Endothelial cell of umbilical vein (primary cell): Measurements from ENCODE around the gene OXNAD1. TPM values are rescaled to one million over a fixed set of nuclear protein-coding genes. Genes with fewer than 3 reads are reported as not detected.

Source experiments
- BruUV-seq: library from RNA; stranded (reverse); fragments of 400-500 nt; replicated peaks from 2 replicates; lab custom pipeline; 2021; lab: Mats Ljungman, UMichigan
- CTCF ChIA-PET: fragments of 300-600, 350-600 bp; sonication (Branson Sonifier 250); formaldehyde crosslinking; loops from one replicate; lab custom pipeline; 2021; ENCODE audit warnings: antibody characterized with exemption, inconsistent platforms; lab: Charles Lee
- POLR2A ChIA-PET: fragments of 300-600, 350-600 bp; sonication (Branson Sonifier 250); formaldehyde crosslinking; loops from one replicate; lab custom pipeline; 2021; ENCODE audit warnings: antibody characterized with exemption, inconsistent platforms; lab: Charles Lee
- DNase-seq: peaks from one replicate; pipeline ENCODE4 v3.0.0-alpha.2; 2011; ENCODE audit warnings: low read depth, low spot score
- FAIRE-seq: peaks from 2 replicates; lab custom pipeline; 2011; peaks lifted over from hg19 to GRCh38; lab: Jason Lieb, UNC
- H2AFZ ChIP-seq: 2 replicates; pipeline ENCODE4 v1.6.0; 2012; ENCODE audit warnings: low read depth, low read length, control low read depth, inconsistent platforms
- H3K27ac ChIP-seq: 2 replicates; pipeline ENCODE4 v1.5.1; 2011; ENCODE audit warnings: low read depth, mild to moderate bottlenecking, control low read depth, low read length, moderate library complexity; ENCODE audit not compliant: insufficient read depth
- H3K27me3 ChIP-seq, 2 experiments: 2 replicates each; pipeline versions ENCODE4 v1.6.0 to v1.6.1; 2011; ENCODE audit warnings: low read length in 2 of 2, mixed read lengths in 1 of 2; ENCODE audit not compliant: control insufficient read depth in 2 of 2, insufficient read depth in 2 of 2
- H3K36me3 ChIP-seq, 2 experiments: 2 replicates in 1 of 2; 3 replicates in 1 of 2; pipeline ENCODE4 v1.5.1; 2011; ENCODE audit warnings: low read length in 2 of 2, mild to moderate bottlenecking in 1 of 2, moderate library complexity in 1 of 2; ENCODE audit not compliant: control insufficient read depth in 2 of 2, insufficient read depth in 2 of 2; ENCODE audit errors: extremely low read depth in 1 of 2
- H3K4me1 ChIP-seq: 3 replicates; pipeline ENCODE4 v1.5.1; 2011; ENCODE audit warnings: mild to moderate bottlenecking, low read length; ENCODE audit not compliant: control insufficient read depth, insufficient read depth; ENCODE audit errors: extremely low read depth
- H3K4me2 ChIP-seq: 2 replicates; pipeline ENCODE4 v1.6.1; 2011; ENCODE audit warnings: low read length, control low read depth, mixed read lengths; ENCODE audit not compliant: insufficient read depth
- H3K4me3 ChIP-seq, 3 experiments: fragments of 200-600 bp in 1 of 3; sonication (generic), shearing (Covaris generic) in 1 of 3; replicated peaks in 1 of 3; 2 replicates each; pipeline ENCODE4 v1.5.1; 2011 to 2016; ENCODE audit warnings: control low read depth in 3 of 3, low read length in 3 of 3, mild to moderate bottlenecking in 2 of 3, inconsistent platforms in 1 of 3, low read depth in 1 of 3, moderate library complexity in 1 of 3; ENCODE audit not compliant: insufficient read depth in 1 of 3
- H3K79me2 ChIP-seq: 2 replicates; pipeline ENCODE4 v1.6.0; 2012; ENCODE audit warnings: low read length, inconsistent platforms; ENCODE audit not compliant: control insufficient read depth, insufficient read depth
- H3K9ac ChIP-seq: replicated peaks from 2 replicates; pipeline ENCODE3; 2011; ENCODE audit warnings: low read length, control low read depth; ENCODE audit not compliant: insufficient read depth; ENCODE audit errors: extremely low read depth
- H3K9me1 ChIP-seq: replicated peaks from 3 replicates; pipeline ENCODE4 v1.6.0; 2011; ENCODE audit warnings: mild to moderate bottlenecking, low read length; ENCODE audit not compliant: control insufficient read depth, insufficient read depth; ENCODE audit errors: extremely low read depth
- H3K9me3 ChIP-seq: replicated peaks from 2 replicates; pipeline ENCODE4 v1.5.1; 2012; ENCODE audit warnings: low read length, inconsistent platforms; ENCODE audit not compliant: control insufficient read depth, insufficient read depth
- H4K20me1 ChIP-seq: replicated peaks from 2 replicates; pipeline ENCODE3; 2011; ENCODE audit warnings: mild to moderate bottlenecking, low read length; ENCODE audit not compliant: control insufficient read depth, insufficient read depth; ENCODE audit errors: extremely low read depth
- EZH2 ChIP-seq: IDR thresholded peaks from 2 replicates; pipeline ENCODE4 v1.6.1; 2012; ENCODE audit warnings: borderline replicate concordance, low read depth, mild to moderate bottlenecking, moderate library complexity, low read length, inconsistent platforms; ENCODE audit not compliant: severe bottlenecking
- FOS ChIP-seq: IDR thresholded peaks from 2 replicates; pipeline ENCODE4 v1.6.1; 2011; ENCODE audit warnings: mild to moderate bottlenecking, low read length, moderate library complexity, borderline replicate concordance; ENCODE audit not compliant: insufficient read depth
- GATA2 ChIP-seq: IDR thresholded peaks from 2 replicates; pipeline ENCODE4 v1.7.0; 2011; ENCODE audit warnings: low read depth, mild to moderate bottlenecking, moderate library complexity, mixed read lengths, low read length; ENCODE audit not compliant: insufficient read length, insufficient read depth
- JUN ChIP-seq: IDR thresholded peaks from 2 replicates; pipeline ENCODE4 v1.6.1; 2011; ENCODE audit warnings: borderline replicate concordance, low read depth; ENCODE audit not compliant: insufficient read length, insufficient read depth
- MAX ChIP-seq: IDR thresholded peaks from 2 replicates; pipeline ENCODE4 v1.6.1; 2011; ENCODE audit not compliant: insufficient read depth, insufficient read length
- MYC ChIP-seq: IDR thresholded peaks from one replicate; pipeline ENCODE4 v1.6.1; 2011; ENCODE audit warnings: mild to moderate bottlenecking, low read depth, low read length
- POLR2A ChIP-seq: IDR thresholded peaks from 2 replicates; pipeline ENCODE4 v1.6.1; 2012; ENCODE audit warnings: low read depth, mild to moderate bottlenecking, control low read depth, low read length
- POLR2AphosphoS5 ChIP-seq: IDR thresholded peaks from 2 replicates; pipeline ENCODE4 v1.6.1; 2012; ENCODE audit warnings: low read depth, mild to moderate bottlenecking, control low read depth, low read length, moderate library complexity; ENCODE audit not compliant: insufficient read depth
- dilution Hi-C: fragments of 300-500 bp; cut with MboI; formaldehyde crosslinking; loops from one replicate; pipeline ENCODE4 v1.15.0; 2019; ENCODE audit warnings: low sequenced_read_pairs; ENCODE audit not compliant: extremely low pct_ligation_motif_present
- intact Hi-C: fragments of 100-400 bp; cut with micrococcal nuclease; formaldehyde crosslinking; loops from one replicate; pipeline ENCODE4 v1.10.0; 2022
- polyA plus RNA-seq, 4 experiments: library from polyadenylated mRNA; depleted of rRNA in 3 of 4; stranded (reverse) in 3 of 4; unstranded in 1 of 4; fragments of >200 nt; gene quantifications; 2 replicates each; pipeline versions ENCODE4 v1.2.1 to v1.2.3, GENCODE V29; 2011 to 2012; ENCODE audit warnings: missing spikeins in 1 of 4
- total RNA-seq: library from RNA; stranded (reverse); gene quantifications from 2 replicates; pipeline ENCODE4 v1.2.3, GENCODE V29; 2021
- TF ChIP-seq, protein P1 (sequence below), 2 donors: IDR thresholded peaks; 1 replicate in 1 of 2; 2 replicates in 1 of 2; pipeline ENCODE4 v1.5.1; 2011; ENCODE audit warnings: low read length in 2 of 2, mild to moderate bottlenecking in 2 of 2, moderate library complexity in 2 of 2, control low read depth in 1 of 2, inconsistent platforms in 1 of 2, low read depth in 1 of 2; ENCODE audit not compliant: insufficient read depth in 1 of 2; ENCODE audit errors: extremely low read depth in 1 of 2

Gene OXNAD1
- total and polyA plus RNA-seq, 2 donors (not counting 3 experiments of a cell fraction or from before 2014, with no cell fraction given): 5.5 to 9.7 TPM

DNA sequence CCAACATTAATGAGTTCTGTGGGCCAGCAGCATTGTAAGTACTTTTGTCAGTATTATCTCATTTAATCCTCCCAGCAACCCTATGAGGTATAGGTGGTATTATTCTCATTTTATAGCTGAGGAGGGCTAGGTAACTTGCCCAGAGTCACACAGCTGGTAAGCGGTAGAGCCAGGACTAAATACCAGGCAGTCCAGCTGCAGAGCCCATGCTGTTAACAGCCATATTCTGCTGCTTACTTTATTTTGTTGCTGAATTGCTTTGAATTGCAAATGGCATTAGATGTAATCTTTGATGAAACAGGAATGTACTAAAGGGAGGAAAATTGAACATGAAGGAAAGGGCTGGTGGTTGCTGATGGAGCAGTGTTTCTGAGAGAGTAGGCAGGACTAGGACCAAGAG, 19.6 kb downstream of the OXNAD1 start:
- no peaks in the 10 kb centered on the region for H4K20me1 ChIP-seq
- CTCF ChIA-PET: interaction anchor here (1.3 to 1.6 kb wide), 3 partner anchors 16 to 266 kb away, joined by 3 to 8 read pairs (median 4); no protein-coding TSS in a partner anchor
- dilution Hi-C loops (no loop called here), intact Hi-C loops (no loop called here)
- peaks cover 1 to 3% of the 10 kb centered on the region in 2 experiments for H3K36me3 ChIP-seq
- no peaks in the 10 kb centered on the region for H3K27me3 ChIP-seq
- BruUV-seq: no TSS peak
- H2AFZ ChIP-seq: no peak overlapping the region
- peaks cover 14% of the 10 kb centered on the region for H3K4me1 ChIP-seq
- H3K9me1 ChIP-seq: no peaks in the 10 kb centered on the region
- no peak overlapping the region for H3K27ac ChIP-seq
- no peak for TF ChIP-seq JUN
- TF ChIP-seq MAX: no peak
- TF ChIP-seq MYC: no peak
- TF ChIP-seq EZH2: no peak
- no peak for TF ChIP-seq POLR2A
- no peak overlapping the region for H3K4me2 ChIP-seq
- no peak overlapping the region for H3K9ac ChIP-seq
- no peaks in the 10 kb centered on the region for H3K79me2 ChIP-seq
- FAIRE-seq (no peak), DNase-seq (no peak)
- H3K9me3 ChIP-seq: no peaks in the 10 kb centered on the region
- POLR2A ChIA-PET: no interaction called here
- no peak overlapping the region for H3K4me3 ChIP-seq

GRCh38 chr3:16286161-16286560, 21.1 kb downstream of the OXNAD1 start:
- H3K4me2 ChIP-seq: no peak overlapping the region
- H3K27ac ChIP-seq: no peak overlapping the region
- no peaks in the 10 kb centered on the region for H3K79me2 ChIP-seq
- no peaks in the 10 kb centered on the region for H4K20me1 ChIP-seq
- ChIA-PET CTCF (interaction anchor here (0.9 to 2.2 kb wide), 5 partner anchors 37 to 265 kb away, joined by 3 to 11 read pairs (median 3); no protein-coding TSS in a partner anchor), POLR2A (no interaction called here)
- no peak for FAIRE-seq
- H3K27me3 ChIP-seq: no peaks in the 10 kb centered on the region
- no TSS peak for BruUV-seq
- no peak overlapping the region for H2AFZ ChIP-seq
- no peak overlapping the region for H3K9ac ChIP-seq
- TF ChIP-seq POLR2A: no peak
- TF ChIP-seq MAX: no peak
- TF ChIP-seq EZH2: no peak
- no peak for TF ChIP-seq MYC
- TF ChIP-seq, protein P1, sequence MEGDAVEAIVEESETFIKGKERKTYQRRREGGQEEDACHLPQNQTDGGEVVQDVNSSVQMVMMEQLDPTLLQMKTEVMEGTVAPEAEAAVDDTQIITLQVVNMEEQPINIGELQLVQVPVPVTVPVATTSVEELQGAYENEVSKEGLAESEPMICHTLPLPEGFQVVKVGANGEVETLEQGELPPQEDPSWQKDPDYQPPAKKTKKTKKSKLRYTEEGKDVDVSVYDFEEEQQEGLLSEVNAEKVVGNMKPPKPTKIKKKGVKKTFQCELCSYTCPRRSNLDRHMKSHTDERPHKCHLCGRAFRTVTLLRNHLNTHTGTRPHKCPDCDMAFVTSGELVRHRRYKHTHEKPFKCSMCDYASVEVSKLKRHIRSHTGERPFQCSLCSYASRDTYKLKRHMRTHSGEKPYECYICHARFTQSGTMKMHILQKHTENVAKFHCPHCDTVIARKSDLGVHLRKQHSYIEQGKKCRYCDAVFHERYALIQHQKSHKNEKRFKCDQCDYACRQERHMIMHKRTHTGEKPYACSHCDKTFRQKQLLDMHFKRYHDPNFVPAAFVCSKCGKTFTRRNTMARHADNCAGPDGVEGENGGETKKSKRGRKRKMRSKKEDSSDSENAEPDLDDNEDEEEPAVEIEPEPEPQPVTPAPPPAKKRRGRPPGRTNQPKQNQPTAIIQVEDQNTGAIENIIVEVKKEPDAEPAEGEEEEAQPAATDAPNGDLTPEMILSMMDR (IDR thresholded peaks at IDR 0.05; ENCODE audit: extremely low read depth in 1 of 2, insufficient read depth in 1 of 2, low read depth in 1 of 2, low read length in 2 of 2): no peak
- no peak for TF ChIP-seq JUN
- TF ChIP-seq POLR2AphosphoS5: no peak
- TF ChIP-seq GATA2: no peak
- no peak for TF ChIP-seq FOS
- peaks cover 2% of the 10 kb centered on the region for H3K4me1 ChIP-seq
- no peaks in the 10 kb centered on the region for H3K9me3 ChIP-seq
- no peak overlapping the region for H3K4me3 ChIP-seq
- intact Hi-C loops: no loop called here
- dilution Hi-C loops: no loop called here
- no peak for DNase-seq
- peaks cover 1 to 3% of the 10 kb centered on the region in 2 experiments for H3K36me3 ChIP-seq
- H3K9me1 ChIP-seq: no peaks in the 10 kb centered on the region
